ENCODE data around the gene GAS7.

GAS7 gene

GRCh38 chr17:10135539-10136257 is 62.7 kb downstream of the GAS7 start:
- DNase-seq (ENCODE audit: low read depth), result peak; percentile 89

- DNase-seq (ENCODE audit: low read depth), result no peak
Observed at GRCh38 chr17:10130677-10131076, 67.7 kb downstream of the GAS7 start.

- no peak for DNase-seq (ENCODE audit: low read depth)
Observed at GRCh38 chr17:10130263-10130662, 68.1 kb downstream of the GAS7 start.

GRCh38 chr17:10127819-10128425 is 70.5 kb downstream of the GAS7 start:
- peak; percentile 86 for DNase-seq (ENCODE audit: low read depth)

GRCh38 chr17:10126616-10127501 is 71.5 kb downstream of the GAS7 start:
- DNase-seq (ENCODE audit: low read depth), result peak; percentile 47

- no peak for DNase-seq (ENCODE audit: low read depth)
Observed at GRCh38 chr17:10126276-10126615, 72.2 kb downstream of the GAS7 start.

- DNase-seq (ENCODE audit: low read depth), result peak; percentile 32
Observed at GRCh38 chr17:10125531-10126275, 72.7 kb downstream of the GAS7 start.

GRCh38 chr17:10123093-10123492 is 75.3 kb downstream of the GAS7 start:
- no peak for DNase-seq (ENCODE audit: low read depth)

- DNase-seq (ENCODE audit: low read depth), result no peak
Observed at GRCh38 chr17:10121971-10122707, 76.3 kb downstream of the GAS7 start.

GRCh38 chr17:10120749-10121148 is 77.7 kb downstream of the GAS7 start:
- DNase-seq (ENCODE audit: low read depth), result no peak

- no peak for DNase-seq (ENCODE audit: low read depth)
Observed at GRCh38 chr17:10120109-10120485, 78.3 kb downstream of the GAS7 start.

- no peak for DNase-seq (ENCODE audit: low read depth)
Observed at GRCh38 chr17:10119203-10120108, 79.0 kb downstream of the GAS7 start.

GRCh38 chr17:10118788-10119130 is 79.6 kb downstream of the GAS7 start:
- no peak for DNase-seq (ENCODE audit: low read depth)

GRCh38 chr17:10117581-10118001 is 80.8 kb downstream of the GAS7 start:
- DNase-seq (ENCODE audit: low read depth), result no peak

GRCh38 chr17:10116753-10117420 is 81.5 kb downstream of the GAS7 start:
- no peak for DNase-seq (ENCODE audit: low read depth)

- no peak for DNase-seq (ENCODE audit: low read depth)
Observed at GRCh38 chr17:10116267-10116666, 82.1 kb downstream of the GAS7 start.

- no peak for DNase-seq (ENCODE audit: low read depth)
Observed at GRCh38 chr17:10115536-10115932, 82.9 kb downstream of the GAS7 start.

GRCh38 chr17:10114931-10115535 is 83.4 kb downstream of the GAS7 start:
- peak; percentile 95 for DNase-seq (ENCODE audit: low read depth)

- DNase-seq (ENCODE audit: low read depth), result no peak
Observed at GRCh38 chr17:10112962-10113361, 85.4 kb downstream of the GAS7 start.
